ENCODE measurements around the gene HYI. TPM values are rescaled to one million over a fixed set of nuclear protein-coding genes. Genes with fewer than 3 reads are reported as not detected.

The HYI gene
- total and polyA plus RNA-seq, 2 of the 8 experiments (the other 6 are each of a cell fraction or from before 2014, with no cell fraction given) = 14.4 to 17.7 TPM

- no peak overlapping the region for H2BK120ac ChIP-seq (replicated peaks; ENCODE audit: low read depth, low read length)
- H3K4ac ChIP-seq (replicated peaks; ENCODE audit: insufficient read length, low read depth, low read length) = no peak overlapping the region
- no peak overlapping the region; the same call in 1 of the 2 replicates for H2BK5ac ChIP-seq (ENCODE audit: low read depth, low read length)
- POLR2A ChIA-PET (ENCODE audit: partially characterized antibody) = interaction anchor here (1.5 kb wide), 1 partner anchor 11 kb away, joined by 3 read pairs; no protein-coding TSS in a partner anchor
- H2BK12ac ChIP-seq (ENCODE audit: low read depth, low read length) = no peak overlapping the region
- no peak overlapping the region for H2AK5ac ChIP-seq (ENCODE audit: low read depth, low read length)
- peaks cover 0 to 2% of the 10 kb centered on the region in 2 experiments for H4K20me1 ChIP-seq (replicated peaks in 1 of 2; ENCODE audit: control insufficient read depth in 1 of 2, insufficient read depth in 2 of 2, low read length in 2 of 2)
- H3K14ac ChIP-seq (ENCODE audit: insufficient read length) = no peak overlapping the region
- no peak overlapping the region for H3K23ac ChIP-seq (ENCODE audit: insufficient read length)
- no peak overlapping the region for H3K56ac ChIP-seq (replicated peaks; ENCODE audit: insufficient read length, low read depth, low read length)
- no peak overlapping the region for H4K5ac ChIP-seq (ENCODE audit: insufficient read length, low read depth, low read length)
- FAIRE-seq (no peak), DNase-seq (ENCODE audit: low read depth in 1 of 2, low spot score in 2 of 2) (peak in 1 of 2 experiments; percentile 13)
- peaks cover 2% of the 10 kb centered on the region; the same call in 1 of the 2 replicates for H3K23me2 ChIP-seq (ENCODE audit: low read depth, low read length)
- H3K4me2 ChIP-seq (ENCODE audit: insufficient read depth in 1 of 2, low read depth in 2 of 2, low read length in 2 of 2) = 0 out of 4 replicates have a peak overlapping the region, but pooled peaks of 1 of the 2 experiments have one; percentile 2
- H2BK20ac ChIP-seq (ENCODE audit: low read length) = no peak overlapping the region
- peaks cover 5 to 34% (median 29%) of the 10 kb centered on the region in 4 experiments; a peak in 6 of 8 replicates for H3K36me3 ChIP-seq (ENCODE audit: control insufficient read depth in 2 of 4, insufficient read depth in 4 of 4, low read length in 3 of 4)
- H3K9ac ChIP-seq (replicated peaks in 1 of 4; ENCODE audit: extremely low read depth in 1 of 4, low read depth in 3 of 4, low read length in 3 of 4) = no peak overlapping the region
- no peak overlapping the region for H3K4me3 ChIP-seq (ENCODE audit: extremely low read depth in 1 of 4, insufficient read depth in 2 of 4, low read depth in 3 of 4, low read length in 4 of 4)
- H3K27me3 ChIP-seq (replicated peaks in 1 of 4; ENCODE audit: control insufficient read depth in 3 of 4, extremely low read depth in 1 of 4, insufficient read depth in 3 of 4, low read length in 3 of 4) = no peaks in the 10 kb centered on the region
- no peak overlapping the region for H3K27ac ChIP-seq (ENCODE audit: low read depth, low read length)
- no peak overlapping the region for H4K91ac ChIP-seq (replicated peaks; ENCODE audit: insufficient read length, low read length)
- no peaks in the 10 kb centered on the region for H3K79me1 ChIP-seq (ENCODE audit: low read depth, low read length)
- no peaks in the 10 kb centered on the region for H3K79me2 ChIP-seq (ENCODE audit: control insufficient read depth in 1 of 2, insufficient read depth in 2 of 2, low read length in 2 of 2)
- CTCF ChIA-PET (ENCODE audit: partially characterized antibody) = interaction anchor here (0.6 to 1.8 kb wide), 6 partner anchors 8 to 565 kb away, joined by 3 to 6 read pairs (median 3); no protein-coding TSS in a partner anchor
- TF ChIP-seq CTCF (IDR thresholded peaks at IDR 0.05; ENCODE audit: control extremely low read depth in 1 of 3, insufficient read depth in 1 of 3, low read depth in 1 of 3, low read length in 3 of 3) (peak; percentile 27 to 50 (median 41); a peak in 3 of 4 replicates), PHF8 (conservative IDR thresholded peaks at IDR 0.05; ENCODE audit: low read depth, low read length) (no peak), RAD21 (IDR thresholded peaks at IDR 0.05 in 1 of 2, conservative IDR thresholded peaks at IDR 0.05 in 1 of 2; ENCODE audit: low read depth in 2 of 2, low read length in 2 of 2) (peak; percentile 62 to 74)
- H3K18ac ChIP-seq (ENCODE audit: extremely low read depth, low read length) = no peak overlapping the region
- H3K9me3 ChIP-seq (ENCODE audit: insufficient read depth in 2 of 2, low read depth in 1 of 2, low read length in 1 of 2) = no peaks in the 10 kb centered on the region
- no peak overlapping the region for H4K8ac ChIP-seq (ENCODE audit: extremely low read depth, insufficient read depth, low read length)
- peaks cover 0 to 8% (median 5%) of the 10 kb centered on the region in 4 experiments; a peak in 6 of 7 replicates for H3K4me1 ChIP-seq (replicated peaks in 1 of 4; ENCODE audit: control insufficient read depth in 3 of 4, insufficient read depth in 4 of 4, low read length in 3 of 4)
- 76% methylated on average over 9 of the region's 12 CpGs; no CpG with 5 or more reads in 1 of the 2 experiments for WGBS, 2 experiments (ENCODE audit: extremely low coverage in 1 of 2, insufficient coverage in 1 of 2, insufficient read length in 1 of 2, insufficient replicate concordance in 2 of 2, low coverage in 1 of 2, low lambda C conversion rate in 2 of 2, missing lambda C conversion rate in 1 of 2)
- H2BK15ac ChIP-seq (ENCODE audit: low read length) = no peak overlapping the region
- no peak overlapping the region for H2AFZ ChIP-seq (ENCODE audit: low read length)
Measured at GRCh38 chr1:43421976-43422750, 31.6 kb downstream of the HYI start.
